ENCODE measurements around the gene RALGAPB. TPM values are rescaled to one million over a fixed set of nuclear protein-coding genes. Genes with fewer than 3 reads are reported as not detected.

RALGAPB gene
- total RNA-seq, 1 experiment from 2014 or later, result 36.7 TPM

DNA sequence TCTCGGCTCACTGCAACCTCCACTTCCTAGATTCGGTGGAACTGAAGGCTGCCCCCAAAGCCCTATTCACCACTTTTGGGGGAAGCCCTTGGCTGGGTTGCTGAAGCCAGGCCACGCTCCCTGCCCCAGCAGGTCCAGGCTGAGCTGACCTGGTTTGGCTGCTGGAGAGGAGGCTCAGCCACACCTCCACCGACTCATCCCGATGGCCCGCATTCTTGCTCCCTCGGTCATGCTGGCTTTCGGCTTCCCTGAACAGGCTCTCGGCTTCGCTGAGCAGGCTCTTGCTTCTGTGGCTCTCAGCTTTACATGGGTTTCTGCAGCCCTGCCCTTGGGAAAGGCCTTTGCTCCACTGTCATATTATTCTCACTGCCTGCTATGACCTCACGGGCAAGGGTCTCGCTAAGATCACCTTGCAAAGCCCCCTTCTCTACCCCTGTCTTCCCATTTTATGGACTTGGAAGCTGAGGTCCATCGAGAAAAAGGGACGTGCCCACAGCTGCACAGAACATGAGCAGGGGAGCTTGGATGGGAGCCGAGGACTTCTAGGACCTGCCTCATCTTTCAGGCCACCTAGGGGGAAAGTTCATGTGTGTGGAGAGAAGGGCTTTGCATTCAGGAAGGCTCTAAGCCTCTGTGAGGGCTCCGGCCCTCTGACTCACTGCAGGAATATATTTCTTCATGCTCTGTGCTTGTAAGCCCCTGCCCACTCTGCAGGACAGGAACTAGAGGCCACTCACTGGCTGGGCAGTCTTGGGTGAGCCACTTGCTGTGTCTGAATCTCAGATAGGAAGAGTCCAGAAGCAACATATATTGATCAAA is 144.6 kb downstream of the RALGAPB start:
- ChIA-PET POLR2A (no interaction called here), CTCF (interaction anchor here (0.7 to 1.1 kb wide), 3 partner anchors 16 to 109 kb away, joined by 3 to 4 read pairs (median 3); no protein-coding TSS in a partner anchor)
- Mint-ChIP-seq H3K36me3 (no peaks in the 10 kb centered on the region), H3K4me1 (peaks cover 20% of the 10 kb centered on the region), H3K9me3 (no peaks in the 10 kb centered on the region), H3K27ac (no peak overlapping the region), H3K4me3 (no peak overlapping the region), H3K27me3 (ENCODE audit: low read depth) (peaks cover 4% of the 10 kb centered on the region)
- TF ChIP-seq, protein P1, sequence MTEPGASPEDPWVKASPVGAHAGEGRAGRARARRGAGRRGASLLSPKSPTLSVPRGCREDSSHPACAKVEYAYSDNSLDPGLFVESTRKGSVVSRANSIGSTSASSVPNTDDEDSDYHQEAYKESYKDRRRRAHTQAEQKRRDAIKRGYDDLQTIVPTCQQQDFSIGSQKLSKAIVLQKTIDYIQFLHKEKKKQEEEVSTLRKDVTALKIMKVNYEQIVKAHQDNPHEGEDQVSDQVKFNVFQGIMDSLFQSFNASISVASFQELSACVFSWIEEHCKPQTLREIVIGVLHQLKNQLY (CRISPR knock-in tag; IDR thresholded peaks at IDR 0.05), result no peak
- TF ChIP-seq E2F1 (CRISPR knock-in tag; IDR thresholded peaks at IDR 0.05), result no peak
- TF ChIP-seq IRF1 (CRISPR knock-in tag; IDR thresholded peaks at IDR 0.05), result no peak
- no peak for TF ChIP-seq HMGA2 (CRISPR knock-in tag; IDR thresholded peaks at IDR 0.05)
- no peak for TF ChIP-seq FOXJ3 (CRISPR knock-in tag; IDR thresholded peaks at IDR 0.05; ENCODE audit: borderline replicate concordance)
- DNase-seq (ENCODE audit: low spot score), result peak; percentile 35
- ATAC-seq, result peak; percentile 78

DNA sequence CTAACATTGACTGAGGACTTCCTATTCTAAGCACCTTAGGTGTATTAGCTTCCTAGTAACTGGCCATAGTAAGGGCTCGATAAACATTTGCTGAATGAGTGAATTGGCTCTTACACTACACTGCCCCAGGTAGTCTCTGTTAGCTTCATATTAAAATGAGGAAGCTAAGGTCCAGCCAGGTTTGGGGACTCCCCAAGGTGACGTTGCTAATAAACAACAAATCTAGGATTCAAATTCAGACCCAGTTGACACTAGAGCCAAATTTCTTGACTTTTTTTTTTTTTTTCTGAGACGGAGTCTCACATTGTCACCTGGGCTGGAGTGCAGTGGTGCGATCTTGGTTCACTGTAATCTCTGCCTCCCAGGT is 145.2 kb downstream of the RALGAPB start:
- POLR2A ChIA-PET, result interaction anchor here (0.6 kb wide), 1 partner anchor 115 kb away, joined by 5 read pairs; no protein-coding TSS in a partner anchor
- TF ChIP-seq NR1H2 (CRISPR knock-in tag; IDR thresholded peaks at IDR 0.05), result no peak
- TF ChIP-seq NR2C2 (CRISPR knock-in tag; IDR thresholded peaks at IDR 0.05), result no peak
- no peak for TF ChIP-seq SMAD3 (CRISPR knock-in tag; IDR thresholded peaks at IDR 0.05; ENCODE audit: borderline replicate concordance)
- no peak for TF ChIP-seq FOXP4 (CRISPR knock-in tag; IDR thresholded peaks at IDR 0.05)
- TF ChIP-seq ZNF263 (CRISPR knock-in tag; IDR thresholded peaks at IDR 0.05; ENCODE audit: low read depth), result no peak
- TF ChIP-seq SP1 (CRISPR knock-in tag; conservative IDR thresholded peaks at IDR 0.05), result no peak
- no peak for TF ChIP-seq MYBL2 (CRISPR knock-in tag; IDR thresholded peaks at IDR 0.05)
- no peak for TF ChIP-seq NFYB (CRISPR knock-in tag; conservative IDR thresholded peaks at IDR 0.05; ENCODE audit: low read depth)
- no peak for TF ChIP-seq GABPB1 (CRISPR knock-in tag; IDR thresholded peaks at IDR 0.05)
- TF ChIP-seq FOXK1 (CRISPR knock-in tag; IDR thresholded peaks at IDR 0.05), result no peak
- no peak for TF ChIP-seq TCF7 (CRISPR knock-in tag; IDR thresholded peaks at IDR 0.05; ENCODE audit: low read depth)
- no peak for TF ChIP-seq ZNF425 (CRISPR knock-in tag; conservative IDR thresholded peaks at IDR 0.05)
- no peak for TF ChIP-seq ELF4 (CRISPR knock-in tag; IDR thresholded peaks at IDR 0.05; ENCODE audit: low read depth)
- no peak for TF ChIP-seq ATF6 (CRISPR knock-in tag; IDR thresholded peaks at IDR 0.05)
- TF ChIP-seq, protein P2, sequence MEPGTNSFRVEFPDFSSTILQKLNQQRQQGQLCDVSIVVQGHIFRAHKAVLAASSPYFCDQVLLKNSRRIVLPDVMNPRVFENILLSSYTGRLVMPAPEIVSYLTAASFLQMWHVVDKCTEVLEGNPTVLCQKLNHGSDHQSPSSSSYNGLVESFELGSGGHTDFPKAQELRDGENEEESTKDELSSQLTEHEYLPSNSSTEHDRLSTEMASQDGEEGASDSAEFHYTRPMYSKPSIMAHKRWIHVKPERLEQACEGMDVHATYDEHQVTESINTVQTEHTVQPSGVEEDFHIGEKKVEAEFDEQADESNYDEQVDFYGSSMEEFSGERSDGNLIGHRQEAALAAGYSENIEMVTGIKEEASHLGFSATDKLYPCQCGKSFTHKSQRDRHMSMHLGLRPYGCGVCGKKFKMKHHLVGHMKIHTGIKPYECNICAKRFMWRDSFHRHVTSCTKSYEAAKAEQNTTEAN (CRISPR knock-in tag; IDR thresholded peaks at IDR 0.05), result no peak
- no peak for TF ChIP-seq EMX1 (CRISPR knock-in tag; IDR thresholded peaks at IDR 0.05)
- TF ChIP-seq, protein P3, sequence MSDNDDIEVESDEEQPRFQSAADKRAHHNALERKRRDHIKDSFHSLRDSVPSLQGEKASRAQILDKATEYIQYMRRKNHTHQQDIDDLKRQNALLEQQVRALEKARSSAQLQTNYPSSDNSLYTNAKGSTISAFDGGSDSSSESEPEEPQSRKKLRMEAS (CRISPR knock-in tag; IDR thresholded peaks at IDR 0.05), result no peak

More for the DNA sequence above, 145.2 kb downstream of the RALGAPB start:
- H3K36me3 Mint-ChIP-seq, result no peaks in the 10 kb centered on the region
- no peak for ATAC-seq
- DNase-seq (ENCODE audit: low spot score), result no peak
- H3K27ac Mint-ChIP-seq, result no peak overlapping the region
- CTCF ChIA-PET, result no interaction called here
- no peaks in the 10 kb centered on the region for H3K9me3 Mint-ChIP-seq
- peaks cover 20% of the 10 kb centered on the region for H3K4me1 Mint-ChIP-seq
- peaks cover 4% of the 10 kb centered on the region for H3K27me3 Mint-ChIP-seq (ENCODE audit: low read depth)
- no peak overlapping the region for H3K4me3 Mint-ChIP-seq
